K562 (cell line): Measurements from ENCODE around the gene COL9A3.

Experiments used
- ELF1 ChIP-seq: fragments of 200-800 bp; sonication (Bioruptor generic); IDR thresholded peaks from 2 replicates; pipeline ENCODE4 v1.6.1; 2016; ENCODE audit warnings: missing genetic modification characterization, missing compliant biosample characterization
- EP300 ChIP-seq: IDR thresholded peaks from 2 replicates; pipeline ENCODE4 v1.6.1; 2012; ENCODE audit warnings: low read length, improper control_type of control experiment
- FOS ChIP-seq: IDR thresholded peaks from 3 replicates; pipeline ENCODE4 v1.6.1; 2011; ENCODE audit not compliant: insufficient read length; ENCODE audit errors: extremely low read depth
- JUN ChIP-seq, 2 experiments: sonication (generic) in 1 of 2; formaldehyde crosslinking in 1 of 2; IDR thresholded peaks; 2 replicates each; pipeline versions ENCODE4 v1.6.1 to v1.8.0; 2012 to 2022; ENCODE audit warnings: borderline replicate concordance in 2 of 2, mild to moderate bottlenecking in 2 of 2, improper control_type of control experiment in 1 of 2, low read depth in 1 of 2, low read length in 1 of 2, missing genetic modification reagents in 1 of 2
- KDM1A ChIP-seq, 2 experiments: fragments of 450-650 bp; IDR thresholded peaks; 2 replicates each; pipeline ENCODE4 v1.6.1; 2016; ENCODE audit warnings: mild to moderate bottlenecking in 2 of 2
- MXI1 ChIP-seq: IDR thresholded peaks from 2 replicates; pipeline ENCODE4 v1.6.1; 2011; ENCODE audit warnings: low read depth, mild to moderate bottlenecking, improper control_type of control experiment, low read length
- NRF1 ChIP-seq, 2 experiments: fragments of 450-650 bp; IDR thresholded peaks in 1 of 2; conservative IDR thresholded peaks in 1 of 2; 2 replicates each; pipeline ENCODE4 v1.6.1; 2014; ENCODE audit warnings: mild to moderate bottlenecking in 2 of 2
- POLR2A ChIP-seq: fragments of 450-650 bp; conservative IDR thresholded peaks from 2 replicates; pipeline ENCODE4 v1.6.1; 2016
- POLR3A ChIP-seq: IDR thresholded peaks from 2 replicates; pipeline ENCODE4 v1.6.1; 2011; ENCODE audit warnings: borderline replicate concordance, mild to moderate bottlenecking, moderate library complexity; ENCODE audit not compliant: insufficient read length, insufficient read depth; ENCODE audit errors: extremely low read depth

DNA sequence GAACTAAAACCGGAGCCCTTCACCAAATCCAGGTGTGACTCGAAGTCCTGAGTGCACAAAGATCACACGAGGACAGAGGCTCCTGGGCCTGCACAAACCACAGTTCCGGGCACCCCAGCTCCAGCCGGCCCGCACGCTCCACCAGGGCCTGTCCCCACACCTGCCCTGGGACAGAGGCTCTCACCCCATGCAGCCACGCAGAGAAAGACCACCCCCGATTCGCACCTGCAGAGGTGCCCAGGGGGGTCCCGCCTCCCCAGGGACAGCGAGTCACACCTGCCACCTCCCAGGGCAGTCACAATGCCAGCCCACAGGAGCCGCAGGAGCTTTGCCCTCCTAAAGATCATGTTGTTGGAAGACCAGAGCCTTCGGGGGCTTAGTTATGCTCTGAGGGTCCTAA is 45.9 kb upstream of the COL9A3 start:
- TF ChIP-seq POLR3A = no peak
- no peak for TF ChIP-seq NRF1 (conservative IDR thresholded peaks at IDR 0.05 in 1 of 2, IDR thresholded peaks at IDR 0.05 in 1 of 2)
- TF ChIP-seq ELF1 (tag) = no peak
- TF ChIP-seq JUN (IDR thresholded peaks at IDR 0.05; ENCODE audit: borderline replicate concordance, low read depth, low read length) = no peak
- TF ChIP-seq JUN (CRISPR knock-in tag; IDR thresholded peaks at IDR 0.05; ENCODE audit: borderline replicate concordance) = no peak
- TF ChIP-seq EP300 = no peak
- TF ChIP-seq MXI1 = no peak
- no peak for TF ChIP-seq KDM1A (IDR thresholded peaks at IDR 0.05)
- no peak for TF ChIP-seq POLR2A
- no peak for TF ChIP-seq FOS
